Prostate gland (tissue), 2 donors: Measurements from ENCODE around the gene B4GALT1. TPM values are rescaled to one million over a fixed set of nuclear protein-coding genes. Genes with fewer than 3 reads are reported as not detected.

Experiments used
- DNase-seq: peaks from one replicate; pipeline ENCODE4 v3.0.0-alpha.2; 2019; ENCODE audit warnings: low spot score
- H3K27ac ChIP-seq, 2 donors: fragments of 200-600 bp; sonication (generic); 2 replicates each; pipeline ENCODE4 v1.5.1; 2017 to 2019
- H3K27me3 ChIP-seq: fragments of 200-600 bp; sonication (generic); replicated peaks from 2 replicates; pipeline ENCODE4 v1.5.1; 2019; ENCODE audit not compliant: insufficient read depth
- H3K36me3 ChIP-seq, 2 donors: fragments of 200-600 bp; sonication (generic); 1 replicate in 1 of 2; 2 replicates in 1 of 2; pipeline versions ENCODE4 v1.5.1 to v1.8.1; 2017 to 2019
- H3K4me1 ChIP-seq: fragments of 200-600 bp; sonication (generic); replicated peaks from 2 replicates; pipeline ENCODE4 v1.5.1; 2019
- H3K4me3 ChIP-seq, 2 donors: fragments of 200-600 bp; sonication (generic); 2 replicates each; pipeline ENCODE4 v1.5.1; 2017 to 2019
- H3K9me3 ChIP-seq: fragments of 200-600 bp; sonication (generic); 2 replicates; pipeline ENCODE4 v1.5.1; 2017
- CTCF ChIP-seq, 4 experiments: fragments of 200-600 bp in 2 of 4; fragments of 450-650 bp in 2 of 4; sonication (generic) in 2 of 4; IDR thresholded peaks; 1 replicate in 3 of 4; 2 replicates in 1 of 4; pipeline ENCODE4 v1.5.1; 2016 to 2019; ENCODE audit warnings: antibody characterized with exemption in 4 of 4, mild to moderate bottlenecking in 2 of 4, moderate library complexity in 2 of 4
- POLR2A ChIP-seq: fragments of 450-650 bp; IDR thresholded peaks from one replicate; pipeline ENCODE4 v1.6.1; 2016; ENCODE audit warnings: antibody characterized with exemption, mild to moderate bottlenecking
- POLR2AphosphoS5 ChIP-seq: sonication (generic); formaldehyde crosslinking; IDR thresholded peaks from one replicate; pipeline ENCODE4 v1.6.1; 2017; ENCODE audit warnings: antibody characterized with exemption
- WGBS: methylation state at CpG from one replicate; pipeline ENCODE4 v1.1.5; 2018; 5-methylcytosine and 5-hydroxymethylcytosine counted together
- intact Hi-C: fragments of 100-400 bp; cut with DNase I; formaldehyde crosslinking; loops from one replicate; pipeline ENCODE4 v1.14.2; 2022
- total RNA-seq, 2 donors: library from RNA; depleted of rRNA; stranded (reverse); fragments of >200 nt; gene quantifications; one replicate each; pipeline ENCODE4 v1.1.0, GENCODE V29; 2016

Gene B4GALT1
- total RNA-seq, 2 donors from 2014 or later: 153 to 185 TPM

GRCh38 chr9:33151007-33151557 lies 16.1 kb downstream of the B4GALT1 start:
- intact Hi-C loops: no loop called here

GRCh38 chr9:33148367-33149014 lies 18.6 kb downstream of the B4GALT1 start:
- no peaks in the 10 kb centered on the region for H3K9me3 ChIP-seq
- WGBS: 41% methylated on average over 4 of the region's 4 CpGs
- DNase-seq: no peak
- intact Hi-C loops: no loop called here
- H3K4me3 ChIP-seq: no peak overlapping the region
- no peak overlapping the region for H3K27ac ChIP-seq
- no peaks in the 10 kb centered on the region for H3K36me3 ChIP-seq
- TF ChIP-seq CTCF (IDR thresholded peaks at IDR 0.05): no peak
- no peak for TF ChIP-seq POLR2A
- no peak for TF ChIP-seq POLR2AphosphoS5
- no peaks in the 10 kb centered on the region for H3K4me1 ChIP-seq
- H3K27me3 ChIP-seq: no peaks in the 10 kb centered on the region

More at GRCh38 chr9:33151007-33151557, 16.1 kb downstream of the B4GALT1 start:
- no peak for DNase-seq
- Histone ChIP-seq H3K4me3 (no peak overlapping the region), H3K27ac (peak overlapping the region; percentile 30 to 43), H3K36me3 (no peaks in the 10 kb centered on the region), H3K4me1 (no peaks in the 10 kb centered on the region), H3K27me3 (no peaks in the 10 kb centered on the region), H3K9me3 (no peaks in the 10 kb centered on the region)
- WGBS: 42% methylated on average over 5 of the region's 5 CpGs
- TF ChIP-seq CTCF (IDR thresholded peaks at IDR 0.05) (no peak), POLR2AphosphoS5 (peak; percentile 5)

- TF ChIP-seq POLR2A (no peak), CTCF (IDR thresholded peaks at IDR 0.05) (no peak), POLR2AphosphoS5 (no peak)
- WGBS: 81% methylated on average over 7 of the region's 7 CpGs
- Histone ChIP-seq H3K36me3 (no peaks in the 10 kb centered on the region), H3K27ac (no peak overlapping the region), H3K4me3 (no peak overlapping the region), H3K9me3 (no peaks in the 10 kb centered on the region), H3K27me3 (no peaks in the 10 kb centered on the region), H3K4me1 (no peaks in the 10 kb centered on the region)
- DNase-seq: no peak
- intact Hi-C loops: no loop called here
These were observed 19.5 kb downstream of the B4GALT1 start for GRCh38 chr9:33147416-33148169.

- Histone ChIP-seq H3K4me3 (no peak overlapping the region), H3K36me3 (no peaks in the 10 kb centered on the region), H3K4me1 (no peaks in the 10 kb centered on the region), H3K27me3 (no peaks in the 10 kb centered on the region), H3K9me3 (no peaks in the 10 kb centered on the region), H3K27ac (no peak overlapping the region)
- no peak for TF ChIP-seq POLR2A
- TF ChIP-seq CTCF (IDR thresholded peaks at IDR 0.05): no peak
- no peak for TF ChIP-seq POLR2AphosphoS5
- DNase-seq: no peak
- intact Hi-C loops: no loop called here
- 92% methylated on average over 2 of the region's 2 CpGs for WGBS
These were observed 20.8 kb downstream of the B4GALT1 start for GRCh38 chr9:33146298-33146697.
